NCI-H524 treated with DMSO at 0.1 percent for 48 hours (cell line): ENCODE results near the gene FBXL19.

ENCODE experiments used
- DNase-seq: peaks from one replicate; lab custom pipeline; 2025; lab: John Stamatoyannopoulos, UW

Gene FBXL19

GRCh38 chr16:30989469-30990047, 66.2 kb downstream of the FBXL19 start:
- no peak for DNase-seq

DNA sequence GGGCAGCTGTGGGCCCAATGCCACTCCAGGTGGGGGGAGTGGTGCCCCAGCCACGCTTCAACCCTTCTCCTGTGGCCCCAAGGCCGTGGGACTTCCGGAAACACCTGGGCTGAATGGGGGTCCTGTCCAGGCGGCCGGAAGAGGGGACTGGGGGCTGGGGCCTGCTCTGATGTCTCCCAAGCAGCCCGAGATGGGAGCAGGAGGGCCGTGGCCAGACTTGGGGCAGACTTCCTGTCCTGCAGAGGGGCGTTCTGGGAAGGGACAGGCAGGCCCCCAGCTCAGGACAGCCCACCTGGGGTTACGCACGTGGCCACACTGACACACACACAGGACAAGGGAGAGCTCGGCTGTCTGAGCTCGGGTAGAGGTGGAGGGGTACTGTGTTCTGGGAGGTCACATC, 66.7 kb downstream of the FBXL19 start:
- DNase-seq, result no peak

DNA sequence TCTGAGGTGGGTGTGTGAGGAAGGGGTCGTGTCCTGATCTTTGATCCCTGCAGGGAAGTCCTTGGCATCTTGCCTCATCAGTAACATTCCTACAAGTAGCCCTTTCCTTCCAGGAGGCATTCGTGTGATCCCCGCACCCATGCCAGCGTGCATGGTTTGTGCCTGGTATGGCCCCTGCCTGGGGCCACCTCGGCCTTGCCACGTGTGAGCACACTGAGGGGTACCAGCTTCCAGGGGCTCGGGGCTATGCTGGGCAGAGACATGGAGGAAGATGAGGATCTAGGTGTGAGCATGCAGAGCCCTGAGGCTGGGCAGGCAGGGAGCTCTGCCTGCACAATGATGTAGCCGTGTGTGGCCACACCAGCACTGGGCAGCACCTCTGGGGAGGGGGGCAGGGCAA, 67.7 kb downstream of the FBXL19 start:
- no peak for DNase-seq

- no peak for DNase-seq
Measured at GRCh38 chr16:30992276-30992780, 69.0 kb downstream of the FBXL19 start.

DNA sequence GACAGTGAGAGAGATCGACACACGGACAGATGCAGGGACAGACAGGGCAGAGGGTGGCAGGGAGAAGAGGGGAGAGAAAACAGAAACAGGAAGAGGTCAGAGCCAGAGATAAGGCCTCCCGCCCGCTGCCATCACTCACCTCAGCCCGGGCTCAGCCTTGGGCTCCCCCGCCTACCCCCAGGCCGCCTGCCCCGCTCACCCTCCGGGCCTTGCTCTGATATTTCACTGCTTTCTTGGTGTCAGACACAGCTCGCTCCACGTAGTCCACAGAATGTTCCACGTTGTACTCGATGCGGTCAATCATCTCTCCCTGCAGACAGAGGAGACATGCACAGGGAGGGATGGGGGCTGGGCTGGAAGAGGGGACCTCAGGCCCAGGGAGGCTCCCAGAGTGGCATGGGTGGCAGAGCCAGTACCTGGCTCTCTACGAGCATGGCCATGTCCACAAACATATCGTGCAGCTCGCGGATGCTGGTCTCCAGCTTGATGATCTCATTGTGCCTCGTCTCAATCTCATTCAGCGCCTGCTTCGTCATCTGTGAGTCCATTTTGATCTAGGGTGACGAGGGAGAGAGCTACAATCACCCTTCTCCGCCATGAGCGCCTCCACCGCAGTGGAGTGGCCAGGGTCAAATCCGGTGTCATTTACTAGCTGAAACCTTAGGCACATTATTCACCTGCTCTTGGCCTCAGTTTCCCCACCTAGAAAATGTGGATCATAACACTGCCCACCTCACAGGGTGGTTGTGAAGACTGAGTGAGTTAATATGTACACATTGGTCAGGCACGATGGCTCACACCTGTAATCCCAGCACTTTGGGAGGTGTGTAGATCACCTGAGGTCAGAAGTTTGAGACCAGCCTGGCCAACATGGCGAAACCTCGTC, 69.8 kb downstream of the FBXL19 start:
- DNase-seq, result no peak

DNA sequence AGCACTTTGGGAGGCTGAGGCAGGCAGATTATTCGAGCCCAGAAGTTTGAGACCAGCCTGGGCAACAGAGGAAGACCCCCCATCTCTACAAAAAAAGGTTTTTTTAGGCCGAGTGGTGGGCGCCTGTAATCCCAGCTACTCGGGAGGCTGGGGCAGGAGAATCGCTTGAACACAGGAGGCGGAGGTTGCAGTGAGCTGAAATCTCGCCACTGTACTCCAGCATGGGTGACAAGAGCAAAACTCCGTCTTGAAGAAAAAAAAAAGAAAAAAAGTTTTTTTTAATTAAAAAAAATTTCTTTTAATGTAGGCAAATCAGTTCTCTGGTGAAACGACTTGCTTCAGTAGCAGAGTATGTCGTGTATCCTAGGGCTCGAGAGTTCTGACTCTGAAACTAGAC, 72.6 kb downstream of the FBXL19 start:
- DNase-seq, result no peak

GRCh38 chr16:30996324-30996984, 73.1 kb downstream of the FBXL19 start:
- DNase-seq, result no peak

DNA sequence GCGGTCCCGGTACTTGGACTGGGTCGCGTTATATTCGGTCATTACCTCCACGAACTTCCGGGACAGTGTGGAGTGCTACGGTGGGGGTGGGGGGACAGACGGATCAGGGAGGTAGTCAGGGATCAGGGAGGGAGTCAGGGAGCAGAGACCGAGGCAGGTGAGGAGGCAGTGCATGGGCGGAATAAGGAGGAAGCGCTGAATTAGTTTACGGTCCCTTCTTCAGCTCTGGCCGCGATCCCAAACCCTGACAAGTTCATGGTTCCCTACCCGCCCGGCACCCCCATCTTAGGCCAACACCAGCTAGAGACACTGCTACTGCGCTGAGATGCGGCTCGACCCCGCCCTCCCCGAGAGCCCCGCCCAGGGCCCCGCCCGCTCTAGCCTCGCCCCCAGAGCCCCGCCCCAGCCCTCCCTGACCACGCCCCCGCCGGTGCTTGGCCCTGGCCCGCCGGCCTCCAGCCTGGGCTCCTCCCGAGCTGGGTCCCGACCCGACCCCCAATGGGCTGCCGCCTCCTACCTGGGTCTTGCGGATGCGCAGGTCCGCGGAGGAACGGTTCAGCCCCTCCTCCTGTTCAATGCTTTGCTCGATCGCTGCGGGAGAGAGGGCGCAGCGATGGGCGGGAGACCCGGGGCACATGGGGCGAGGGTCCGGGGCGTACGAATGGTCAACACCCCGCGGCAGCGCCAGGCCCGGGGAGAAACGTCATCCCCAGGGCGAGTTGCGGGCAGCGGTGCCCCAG, 73.8 kb downstream of the FBXL19 start:
- no peak for DNase-seq

DNA sequence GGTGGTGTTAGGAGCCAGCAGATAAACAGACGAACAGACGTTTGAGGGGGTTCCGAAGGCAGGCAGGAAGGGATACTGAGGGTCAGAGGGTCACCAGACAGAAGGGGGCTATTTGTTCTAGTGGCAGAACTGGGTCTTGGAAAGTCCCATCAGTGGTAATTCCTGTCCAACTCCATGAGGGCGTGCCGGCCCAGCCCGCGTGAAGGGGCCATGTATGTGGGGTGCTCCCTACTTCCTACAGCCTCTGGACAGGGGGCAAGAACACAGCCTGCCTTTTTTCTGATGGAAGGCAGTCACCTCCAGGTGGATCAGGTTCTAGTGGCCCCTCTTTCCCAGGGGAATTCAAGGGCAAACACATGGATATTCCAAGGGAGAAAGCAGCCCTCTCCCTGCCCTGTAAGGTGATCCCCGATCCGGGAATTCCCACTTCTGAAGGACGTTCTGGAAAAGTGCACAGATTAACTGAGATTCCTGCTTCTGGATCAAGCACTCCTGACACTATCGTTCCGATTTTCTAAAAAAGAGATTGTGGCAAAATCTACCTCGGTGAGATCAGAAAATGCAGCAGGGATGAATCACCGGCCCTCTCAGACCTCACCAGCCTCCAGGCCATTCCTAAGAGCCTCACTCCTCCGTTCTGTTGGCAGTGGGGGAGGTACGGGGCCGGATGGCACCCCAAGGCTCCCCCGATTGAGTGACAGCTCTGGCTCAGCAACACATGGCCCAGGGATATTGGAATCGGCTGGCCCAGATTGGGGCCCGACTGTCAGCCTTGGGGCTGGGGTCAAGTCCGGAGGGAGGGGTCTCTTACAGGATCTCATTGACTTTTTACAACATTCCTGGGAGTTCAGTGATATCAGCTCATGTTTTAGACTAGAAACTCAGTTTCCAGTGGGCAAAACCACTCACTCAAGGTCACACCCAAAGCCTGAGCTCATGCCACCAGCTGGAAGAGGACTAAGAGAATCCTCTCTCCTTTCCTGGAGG, 74.6 kb downstream of the FBXL19 start:
- no peak for DNase-seq
